ENCODE measurements around the gene FKBP4.
A peak's percentile ranks its signal among the peaks of the same experiment; 100 is the strongest.

Gene FKBP4

GRCh38 chr12:2775431-2775830, 19.3 kb upstream of the FKBP4 start:
- in situ Hi-C loops (cut with MboI; ENCODE audit: low pct_unique_long_range_greater_than_20kb, low sequenced_read_pairs) = no loop called here

DNA sequence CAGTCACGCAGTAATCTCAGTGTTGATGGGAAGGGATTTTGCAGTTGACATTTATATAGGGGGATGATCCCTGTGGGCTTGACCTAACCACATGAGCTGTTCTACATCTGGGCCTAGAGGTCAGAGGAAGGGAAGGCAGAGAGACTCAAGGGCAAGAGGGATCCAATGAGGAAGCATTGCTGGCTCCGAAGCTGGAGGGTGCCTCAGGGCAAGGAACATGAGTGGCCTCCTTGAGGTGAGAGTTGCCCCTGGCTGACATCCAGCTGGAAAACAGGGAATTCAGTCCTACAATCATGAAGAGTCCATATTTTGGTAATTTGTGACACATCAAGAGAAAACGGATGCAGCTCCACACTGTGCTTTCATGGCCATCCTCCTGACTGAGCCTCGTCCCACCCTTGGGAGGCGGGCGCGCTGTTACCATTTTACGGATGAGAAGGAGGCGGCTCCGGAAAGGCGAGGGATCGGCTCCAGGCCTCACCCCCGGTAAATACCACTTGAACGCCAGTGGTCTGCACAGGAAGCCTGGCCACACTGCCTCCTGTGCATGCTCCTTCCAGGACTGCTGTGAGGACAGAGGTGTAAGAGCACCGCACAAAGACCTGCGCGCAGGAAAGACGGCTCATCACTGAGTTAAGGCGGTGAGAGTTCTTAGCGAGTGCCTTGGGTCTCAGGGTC, 18.5 kb upstream of the FKBP4 start:
- in situ Hi-C loops (cut with MboI; ENCODE audit: low pct_unique_long_range_greater_than_20kb, low sequenced_read_pairs) = no loop called here
- DNase-seq = no peak

More at GRCh38 chr12:2775431-2775830, 19.3 kb upstream of the FKBP4 start:
- no peak for DNase-seq

- in situ Hi-C loops (cut with MboI; ENCODE audit: low pct_unique_long_range_greater_than_20kb, low sequenced_read_pairs) = no loop called here
These were observed 15.5 kb upstream of the FKBP4 start for GRCh38 chr12:2779281-2779680.

GRCh38 chr12:2783936-2784600, 10.7 kb upstream of the FKBP4 start:
- in situ Hi-C loops (cut with MboI; ENCODE audit: low pct_unique_long_range_greater_than_20kb, low sequenced_read_pairs) = no loop called here
- peak; percentile 64 for DNase-seq

More at GRCh38 chr12:2779281-2779680, 15.5 kb upstream of the FKBP4 start:
- peak; percentile 33 for DNase-seq

DNA sequence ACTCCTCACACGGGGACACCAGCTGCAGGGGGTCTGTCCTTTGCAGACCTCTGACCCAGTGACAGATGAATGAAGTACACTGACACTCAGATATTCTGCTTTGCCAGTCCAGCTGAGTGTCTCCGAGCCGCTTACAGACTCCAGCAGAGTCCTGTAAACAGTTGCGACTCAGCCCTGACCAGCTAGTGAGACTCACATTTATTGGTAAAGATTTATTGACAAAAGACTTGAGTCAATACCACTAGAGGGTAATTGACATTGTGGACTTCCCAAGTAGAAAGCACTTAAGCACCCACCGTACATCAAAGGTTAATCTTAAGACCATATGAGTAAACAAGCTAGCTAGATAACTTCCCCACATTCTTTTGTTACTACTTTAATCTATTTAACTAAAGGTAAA, 9.8 kb upstream of the FKBP4 start:
- no peak for DNase-seq
- in situ Hi-C loops (cut with MboI; ENCODE audit: low pct_unique_long_range_greater_than_20kb, low sequenced_read_pairs) = no loop called here

- DNase-seq = no peak
- in situ Hi-C loops (cut with MboI; ENCODE audit: low pct_unique_long_range_greater_than_20kb, low sequenced_read_pairs) = no loop called here
These were observed 3.7 kb upstream of the FKBP4 start for GRCh38 chr12:2791089-2791488.

GRCh38 chr12:2792671-2793500, 1.9 kb upstream of the FKBP4 start:
- no peak for DNase-seq
- in situ Hi-C loops (cut with MboI; ENCODE audit: low pct_unique_long_range_greater_than_20kb, low sequenced_read_pairs) = no loop called here

DNA sequence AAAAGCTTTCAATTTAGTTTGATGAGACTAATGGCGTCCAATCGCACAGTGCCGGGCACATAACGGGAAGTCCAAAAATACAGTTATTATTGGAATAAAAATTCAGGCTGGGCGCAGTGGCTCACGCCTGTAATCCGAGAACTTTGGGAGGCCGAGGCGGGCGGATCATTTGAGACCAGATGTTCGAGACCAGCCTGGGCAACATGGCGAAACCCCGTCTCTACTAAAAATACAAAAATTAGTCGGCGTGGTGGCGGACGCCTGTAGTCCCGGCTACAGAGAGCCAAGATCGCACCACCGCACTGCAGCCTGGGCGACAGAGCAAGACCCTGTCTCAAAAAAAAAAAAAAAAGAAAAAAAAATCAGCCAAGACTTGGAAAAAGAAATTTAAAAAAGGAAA, 1.2 kb upstream of the FKBP4 start:
- in situ Hi-C loops (cut with MboI; ENCODE audit: low pct_unique_long_range_greater_than_20kb, low sequenced_read_pairs) = no loop called here
- no peak for DNase-seq

GRCh38 chr12:2794191-2794735, 507 bp upstream of the FKBP4 start:
- in situ Hi-C loops (cut with MboI; ENCODE audit: low pct_unique_long_range_greater_than_20kb, low sequenced_read_pairs) = no loop called here
- DNase-seq = no peak

DNA sequence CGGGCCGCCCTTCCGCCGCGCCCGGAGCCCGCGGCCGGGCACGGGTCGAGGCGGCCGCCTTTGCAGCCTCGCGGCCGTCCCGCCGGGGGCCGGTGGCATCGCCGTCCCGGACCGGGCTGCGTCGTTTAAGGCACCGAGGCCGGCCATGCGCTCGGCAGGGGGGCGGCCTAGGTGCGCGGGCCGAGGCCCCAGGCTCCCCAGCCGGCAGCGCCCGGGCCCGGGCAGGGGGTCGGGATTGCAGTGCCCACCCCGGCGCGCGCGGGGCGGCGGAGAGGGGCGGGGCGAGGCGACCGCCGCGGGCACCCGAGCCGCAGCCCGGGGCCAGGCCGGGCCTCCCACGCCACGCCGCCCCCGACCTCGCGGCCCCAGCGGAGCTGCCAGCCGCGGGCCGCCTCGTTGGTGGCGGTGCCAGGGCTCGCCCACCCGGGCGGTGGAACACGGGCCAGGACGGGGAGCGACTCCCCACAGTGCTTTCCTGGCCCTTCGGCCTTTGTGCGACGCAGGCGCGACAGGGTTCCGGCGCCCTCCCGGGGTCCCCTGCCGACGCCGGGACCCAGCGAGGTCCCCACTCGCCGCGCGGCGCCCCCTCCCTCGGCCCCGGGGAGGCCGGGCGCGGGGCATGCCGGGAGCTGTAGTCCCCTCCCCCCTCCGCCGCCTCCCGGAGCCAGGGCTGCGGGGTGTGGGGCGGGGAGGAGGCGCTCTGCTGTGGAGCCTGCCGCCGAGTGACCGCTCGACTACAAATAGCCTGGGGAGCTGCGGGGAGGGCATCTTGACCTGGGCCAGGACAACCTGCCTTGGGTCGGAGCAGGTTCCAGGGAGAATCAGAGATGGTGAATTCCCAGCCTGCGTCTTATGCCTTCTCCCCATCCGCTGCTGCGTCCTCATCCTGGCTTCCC, 769 bp downstream of the FKBP4 start:
- in situ Hi-C loops (cut with MboI; ENCODE audit: low pct_unique_long_range_greater_than_20kb, low sequenced_read_pairs) = no loop called here
- DNase-seq = peak; percentile 42

DNA sequence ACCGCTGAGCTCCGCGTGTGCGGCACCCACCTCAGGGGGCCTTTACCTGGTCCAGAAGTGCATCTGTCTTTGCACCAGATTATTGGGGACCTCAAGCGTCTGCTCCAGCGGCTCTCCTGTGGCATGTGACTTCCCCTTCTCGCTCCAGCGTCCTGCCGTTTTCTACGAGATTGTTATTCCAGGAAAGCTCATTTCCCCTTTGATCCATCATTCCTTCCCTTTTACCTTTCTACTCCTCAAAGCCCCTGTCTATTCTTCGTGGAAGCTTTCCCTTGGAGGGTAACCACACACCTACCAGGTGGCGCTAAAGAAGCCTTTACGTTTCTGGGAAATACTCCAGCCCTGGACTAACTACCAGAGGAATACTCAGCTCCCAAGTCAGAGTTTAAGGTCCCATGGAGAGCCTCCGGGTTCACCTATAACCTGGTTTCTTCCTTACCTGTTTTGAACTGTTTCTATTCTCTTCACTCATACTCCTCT, 1.5 kb downstream of the FKBP4 start:
- in situ Hi-C loops (cut with MboI; ENCODE audit: low pct_unique_long_range_greater_than_20kb, low sequenced_read_pairs) = no loop called here
- peak; percentile 22 for DNase-seq

DNA sequence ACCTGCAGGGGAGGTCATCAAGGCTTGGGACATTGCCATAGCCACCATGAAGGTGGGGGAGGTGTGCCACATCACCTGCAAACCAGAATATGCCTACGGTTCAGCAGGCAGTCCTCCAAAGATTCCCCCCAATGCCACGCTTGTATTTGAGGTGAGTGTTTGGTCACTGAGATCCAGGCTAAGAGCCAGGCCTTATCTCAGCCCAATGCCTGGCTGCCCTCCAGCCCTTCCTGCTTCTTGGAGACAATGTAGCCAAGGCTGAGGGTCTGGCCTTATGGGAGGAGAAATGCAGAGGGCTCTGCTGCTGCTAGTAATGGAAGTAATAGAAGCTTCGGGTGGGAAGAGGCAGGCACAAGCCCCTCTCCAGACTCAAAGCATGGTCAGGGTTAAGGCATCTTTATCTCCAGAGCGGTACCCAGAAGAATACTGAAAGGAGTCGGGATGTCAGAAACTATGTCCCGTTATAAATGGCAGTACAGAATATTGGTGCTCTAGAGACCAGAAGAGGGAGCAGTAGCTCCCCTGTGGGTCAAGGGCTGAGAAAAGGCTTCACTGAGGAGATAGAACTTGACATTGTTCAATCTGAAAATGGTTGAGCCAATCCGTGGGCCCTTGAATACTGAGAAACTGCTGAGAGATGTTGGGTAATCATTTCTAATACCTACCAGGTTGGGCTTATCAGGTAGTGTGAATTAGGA, 3.1 kb downstream of the FKBP4 start:
- in situ Hi-C loops (cut with MboI; ENCODE audit: low pct_unique_long_range_greater_than_20kb, low sequenced_read_pairs) = no loop called here
- DNase-seq = no peak

DNA sequence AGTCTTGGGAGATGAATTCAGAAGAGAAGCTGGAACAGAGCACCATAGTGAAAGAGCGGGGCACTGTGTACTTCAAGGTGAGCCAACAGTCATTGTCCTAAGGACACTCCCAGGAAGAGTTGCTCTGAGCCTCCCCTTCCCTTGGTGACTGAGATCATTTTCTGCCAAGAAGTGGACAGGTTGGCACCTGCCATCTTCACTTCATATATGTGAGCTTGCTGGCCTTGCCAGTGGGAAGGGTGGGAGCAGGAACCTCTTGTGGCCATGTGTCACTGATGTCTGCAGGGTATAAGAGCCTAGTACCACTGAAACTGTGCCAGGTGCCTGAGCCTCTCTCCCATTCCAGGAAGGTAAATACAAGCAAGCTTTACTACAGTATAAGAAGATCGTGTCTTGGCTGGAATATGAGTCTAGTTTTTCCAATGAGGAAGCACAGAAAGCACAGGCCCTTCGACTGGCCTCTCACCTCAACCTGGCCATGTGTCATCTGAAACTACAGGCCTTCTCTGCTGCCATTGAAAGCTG, 5.3 kb downstream of the FKBP4 start:
- no peak for DNase-seq
- in situ Hi-C loops (cut with MboI; ENCODE audit: low pct_unique_long_range_greater_than_20kb, low sequenced_read_pairs) = no loop called here

- in situ Hi-C loops (cut with MboI; ENCODE audit: low pct_unique_long_range_greater_than_20kb, low sequenced_read_pairs) = no loop called here
- DNase-seq = no peak
These were observed 6.4 kb downstream of the FKBP4 start for GRCh38 chr12:2801044-2801783.

DNA sequence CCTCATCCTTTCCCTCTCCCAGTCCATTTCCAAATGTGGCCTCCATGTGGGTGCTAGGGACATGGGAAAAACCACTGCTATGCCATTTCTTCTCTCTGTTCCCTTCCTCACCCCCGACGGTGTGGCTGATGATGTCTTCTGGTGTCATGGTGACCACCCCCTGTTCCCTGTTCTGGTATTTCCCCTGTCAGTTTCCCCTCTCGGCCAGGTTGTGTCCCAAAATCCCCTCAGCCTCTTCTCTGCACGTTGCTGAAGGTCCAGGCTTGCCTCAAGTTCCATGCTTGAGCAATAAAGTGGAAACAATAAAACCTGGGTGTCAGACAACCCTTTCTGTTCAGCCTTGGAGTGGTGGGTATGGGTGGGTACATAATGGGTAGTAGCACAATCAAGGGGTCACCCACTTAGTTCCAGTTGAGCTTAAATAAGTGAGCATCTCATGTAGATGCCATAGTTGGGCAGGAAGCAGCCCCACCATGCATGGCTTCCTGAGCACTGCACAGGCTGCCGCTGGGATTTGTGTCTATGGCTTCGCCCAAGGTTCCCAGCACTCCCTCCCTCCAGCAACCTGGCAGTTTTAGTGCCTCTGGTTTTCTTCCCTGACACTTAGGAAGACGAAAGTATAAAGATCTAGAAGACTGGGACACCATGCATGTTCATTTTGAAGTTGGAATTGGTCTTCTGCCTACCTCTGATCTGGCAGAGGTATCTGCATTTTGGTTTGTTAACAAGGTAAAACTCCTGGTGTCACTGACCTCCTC, 9.0 kb downstream of the FKBP4 start:
- in situ Hi-C loops (cut with MboI; ENCODE audit: low pct_unique_long_range_greater_than_20kb, low sequenced_read_pairs) = no loop called here
- no peak for DNase-seq

- in situ Hi-C loops (cut with MboI; ENCODE audit: low pct_unique_long_range_greater_than_20kb, low sequenced_read_pairs) = no loop called here
- DNase-seq = no peak
These were observed 9.8 kb downstream of the FKBP4 start for GRCh38 chr12:2804393-2805142.

Data from KBM-7 (cell line).